ENCODE results near the gene EIF3I.

EIF3I gene

DNA sequence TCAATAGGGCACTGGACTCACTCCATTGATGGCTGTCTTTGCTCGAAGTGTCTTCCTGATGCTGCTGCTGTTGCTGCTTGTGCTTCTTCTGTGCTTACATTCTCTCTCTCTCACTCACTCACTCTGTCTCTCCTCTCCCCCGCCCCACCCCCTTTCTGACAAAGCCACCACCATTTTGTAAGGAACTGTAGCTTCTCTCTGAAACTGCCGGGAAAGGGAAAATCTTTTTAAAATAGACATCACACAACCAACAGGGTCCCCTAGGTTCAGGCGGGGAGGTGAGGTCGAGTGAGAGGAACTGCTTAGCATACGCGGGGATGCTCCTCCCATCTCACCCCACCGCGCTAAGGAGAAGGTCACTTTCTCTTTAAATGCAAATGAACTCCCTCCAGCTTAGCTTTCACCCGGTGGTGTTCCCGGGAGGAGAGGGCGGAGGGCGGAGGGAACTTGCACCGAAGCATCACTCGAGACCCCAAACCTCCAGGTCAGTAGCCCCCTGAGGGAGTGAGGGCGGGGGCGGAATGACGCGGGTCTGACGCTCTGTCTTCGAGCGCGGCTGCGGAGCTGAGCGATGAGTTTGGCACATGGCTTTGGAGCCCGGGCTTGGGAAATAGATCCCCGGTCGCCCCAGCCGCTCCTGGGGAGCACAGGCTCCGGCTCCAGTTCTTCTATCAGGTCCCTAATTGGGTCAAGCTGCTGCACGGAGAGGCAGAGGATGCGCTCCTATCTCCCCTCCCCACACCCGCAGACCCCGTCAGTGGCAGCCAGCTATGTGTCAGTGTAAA lies 21.8 kb upstream of the EIF3I start, which contains the start of gene CCDC28B (continued):
- TF ChIP-seq ZNF114 (tag by site-specific recombination; IDR thresholded peaks at IDR 0.05) = no peak
- TF ChIP-seq, protein P1, sequence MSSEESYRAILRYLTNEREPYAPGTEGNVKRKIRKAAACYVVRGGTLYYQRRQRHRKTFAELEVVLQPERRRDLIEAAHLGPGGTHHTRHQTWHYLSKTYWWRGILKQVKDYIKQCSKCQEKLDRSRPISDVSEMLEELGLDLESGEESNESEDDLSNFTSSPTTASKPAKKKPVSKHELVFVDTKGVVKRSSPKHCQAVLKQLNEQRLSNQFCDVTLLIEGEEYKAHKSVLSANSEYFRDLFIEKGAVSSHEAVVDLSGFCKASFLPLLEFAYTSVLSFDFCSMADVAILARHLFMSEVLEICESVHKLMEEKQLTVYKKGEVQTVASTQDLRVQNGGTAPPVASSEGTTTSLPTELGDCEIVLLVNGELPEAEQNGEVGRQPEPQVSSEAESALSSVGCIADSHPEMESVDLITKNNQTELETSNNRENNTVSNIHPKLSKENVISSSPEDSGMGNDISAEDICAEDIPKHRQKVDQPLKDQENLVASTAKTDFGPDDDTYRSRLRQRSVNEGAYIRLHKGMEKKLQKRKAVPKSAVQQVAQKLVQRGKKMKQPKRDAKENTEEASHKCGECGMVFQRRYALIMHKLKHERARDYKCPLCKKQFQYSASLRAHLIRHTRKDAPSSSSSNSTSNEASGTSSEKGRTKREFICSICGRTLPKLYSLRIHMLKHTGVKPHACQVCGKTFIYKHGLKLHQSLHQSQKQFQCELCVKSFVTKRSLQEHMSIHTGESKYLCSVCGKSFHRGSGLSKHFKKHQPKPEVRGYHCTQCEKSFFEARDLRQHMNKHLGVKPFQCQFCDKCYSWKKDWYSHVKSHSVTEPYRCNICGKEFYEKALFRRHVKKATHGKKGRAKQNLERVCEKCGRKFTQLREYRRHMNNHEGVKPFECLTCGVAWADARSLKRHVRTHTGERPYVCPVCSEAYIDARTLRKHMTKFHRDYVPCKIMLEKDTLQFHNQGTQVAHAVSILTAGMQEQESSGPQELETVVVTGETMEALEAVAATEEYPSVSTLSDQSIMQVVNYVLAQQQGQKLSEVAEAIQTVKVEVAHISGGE (tag by site-specific recombination; conservative IDR thresholded peaks at IDR 0.05; ENCODE audit: low read depth) = no peak
- no peak for TF ChIP-seq MYNN (tag by site-specific recombination; IDR thresholded peaks at IDR 0.05; ENCODE audit: borderline replicate concordance)
- no peak for TF ChIP-seq ZNF777 (tag by site-specific recombination; IDR thresholded peaks at IDR 0.05; ENCODE audit: borderline replicate concordance)
- TF ChIP-seq ZNF366 (tag by site-specific recombination; conservative IDR thresholded peaks at IDR 0.05) = peak; percentile 88
- peak; percentile 70 for TF ChIP-seq GLIS1 (tag by site-specific recombination; IDR thresholded peaks at IDR 0.05)
- no peak for TF ChIP-seq ZNF140 (tag by site-specific recombination; IDR thresholded peaks at IDR 0.05)
- TF ChIP-seq ZNF747 (tag by site-specific recombination; IDR thresholded peaks at IDR 0.05) = no peak
- no peak for TF ChIP-seq ZNF548 (tag by site-specific recombination; IDR thresholded peaks at IDR 0.05)
- no peak for TF ChIP-seq ZNF677 (tag by site-specific recombination; IDR thresholded peaks at IDR 0.05)
- TF ChIP-seq ZNF560 (tag by site-specific recombination; IDR thresholded peaks at IDR 0.05; ENCODE audit: borderline replicate concordance) = no peak
- TF ChIP-seq, protein P2, sequence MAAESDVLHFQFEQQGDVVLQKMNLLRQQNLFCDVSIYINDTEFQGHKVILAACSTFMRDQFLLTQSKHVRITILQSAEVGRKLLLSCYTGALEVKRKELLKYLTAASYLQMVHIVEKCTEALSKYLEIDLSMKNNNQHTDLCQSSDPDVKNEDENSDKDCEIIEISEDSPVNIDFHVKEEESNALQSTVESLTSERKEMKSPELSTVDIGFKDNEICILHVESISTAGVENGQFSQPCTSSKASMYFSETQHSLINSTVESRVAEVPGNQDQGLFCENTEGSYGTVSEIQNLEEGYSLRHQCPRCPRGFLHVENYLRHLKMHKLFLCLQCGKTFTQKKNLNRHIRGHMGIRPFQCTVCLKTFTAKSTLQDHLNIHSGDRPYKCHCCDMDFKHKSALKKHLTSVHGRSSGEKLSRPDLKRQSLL (tag by site-specific recombination; IDR thresholded peaks at IDR 0.05) = peak; percentile 53; the same call in 1 of the 2 replicates
- no peak for TF ChIP-seq ZNF175 (tag by site-specific recombination; IDR thresholded peaks at IDR 0.05)
- peak; percentile 78; the same call in 1 of the 2 replicates for TF ChIP-seq ZBTB20 (tag by site-specific recombination; IDR thresholded peaks at IDR 0.05)
- no peak for TF ChIP-seq ZNF169 (tag by site-specific recombination; IDR thresholded peaks at IDR 0.05)
- peak; percentile 48; the same call in 1 of the 2 replicates for TF ChIP-seq ZBTB21 (tag by site-specific recombination; IDR thresholded peaks at IDR 0.05)
- 0 out of 2 replicates have a peak, but pooled peaks have one; percentile 28 for TF ChIP-seq IKZF3 (tag by site-specific recombination; IDR thresholded peaks at IDR 0.05)
- TF ChIP-seq ZNF426 (tag by site-specific recombination; IDR thresholded peaks at IDR 0.05) = no peak
- no peak for TF ChIP-seq ZSCAN30 (tag by site-specific recombination; IDR thresholded peaks at IDR 0.05)
- TF ChIP-seq ZFP37 (tag by site-specific recombination; IDR thresholded peaks at IDR 0.05) = no peak
- no peak for TF ChIP-seq ZIC2 (tag by site-specific recombination; IDR thresholded peaks at IDR 0.05)
- TF ChIP-seq, protein P3, sequence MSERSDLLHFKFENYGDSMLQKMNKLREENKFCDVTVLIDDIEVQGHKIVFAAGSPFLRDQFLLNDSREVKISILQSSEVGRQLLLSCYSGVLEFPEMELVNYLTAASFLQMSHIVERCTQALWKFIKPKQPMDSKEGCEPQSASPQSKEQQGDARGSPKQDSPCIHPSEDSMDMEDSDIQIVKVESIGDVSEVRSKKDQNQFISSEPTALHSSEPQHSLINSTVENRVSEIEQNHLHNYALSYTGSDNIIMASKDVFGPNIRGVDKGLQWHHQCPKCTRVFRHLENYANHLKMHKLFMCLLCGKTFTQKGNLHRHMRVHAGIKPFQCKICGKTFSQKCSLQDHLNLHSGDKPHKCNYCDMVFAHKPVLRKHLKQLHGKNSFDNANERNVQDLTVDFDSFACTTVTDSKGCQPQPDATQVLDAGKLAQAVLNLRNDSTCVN (tag by site-specific recombination; optimal IDR thresholded peaks at IDR 0.05) = peak; percentile 22
- TF ChIP-seq ZNF133 (tag by site-specific recombination; IDR thresholded peaks at IDR 0.05) = no peak
- no peak for TF ChIP-seq ZNF394 (tag by site-specific recombination; IDR thresholded peaks at IDR 0.05; ENCODE audit: borderline replicate concordance)
- peak; percentile 56 for TF ChIP-seq ZBTB48 (tag by site-specific recombination; IDR thresholded peaks at IDR 0.05)
- no peak for TF ChIP-seq ZNF791 (tag by site-specific recombination; IDR thresholded peaks at IDR 0.05)
- TF ChIP-seq, protein P4, sequence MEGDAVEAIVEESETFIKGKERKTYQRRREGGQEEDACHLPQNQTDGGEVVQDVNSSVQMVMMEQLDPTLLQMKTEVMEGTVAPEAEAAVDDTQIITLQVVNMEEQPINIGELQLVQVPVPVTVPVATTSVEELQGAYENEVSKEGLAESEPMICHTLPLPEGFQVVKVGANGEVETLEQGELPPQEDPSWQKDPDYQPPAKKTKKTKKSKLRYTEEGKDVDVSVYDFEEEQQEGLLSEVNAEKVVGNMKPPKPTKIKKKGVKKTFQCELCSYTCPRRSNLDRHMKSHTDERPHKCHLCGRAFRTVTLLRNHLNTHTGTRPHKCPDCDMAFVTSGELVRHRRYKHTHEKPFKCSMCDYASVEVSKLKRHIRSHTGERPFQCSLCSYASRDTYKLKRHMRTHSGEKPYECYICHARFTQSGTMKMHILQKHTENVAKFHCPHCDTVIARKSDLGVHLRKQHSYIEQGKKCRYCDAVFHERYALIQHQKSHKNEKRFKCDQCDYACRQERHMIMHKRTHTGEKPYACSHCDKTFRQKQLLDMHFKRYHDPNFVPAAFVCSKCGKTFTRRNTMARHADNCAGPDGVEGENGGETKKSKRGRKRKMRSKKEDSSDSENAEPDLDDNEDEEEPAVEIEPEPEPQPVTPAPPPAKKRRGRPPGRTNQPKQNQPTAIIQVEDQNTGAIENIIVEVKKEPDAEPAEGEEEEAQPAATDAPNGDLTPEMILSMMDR (tag by site-specific recombination; IDR thresholded peaks at IDR 0.05) = no peak
- no peak for TF ChIP-seq YY2 (tag by site-specific recombination; IDR thresholded peaks at IDR 0.05)
- TF ChIP-seq, protein P5, sequence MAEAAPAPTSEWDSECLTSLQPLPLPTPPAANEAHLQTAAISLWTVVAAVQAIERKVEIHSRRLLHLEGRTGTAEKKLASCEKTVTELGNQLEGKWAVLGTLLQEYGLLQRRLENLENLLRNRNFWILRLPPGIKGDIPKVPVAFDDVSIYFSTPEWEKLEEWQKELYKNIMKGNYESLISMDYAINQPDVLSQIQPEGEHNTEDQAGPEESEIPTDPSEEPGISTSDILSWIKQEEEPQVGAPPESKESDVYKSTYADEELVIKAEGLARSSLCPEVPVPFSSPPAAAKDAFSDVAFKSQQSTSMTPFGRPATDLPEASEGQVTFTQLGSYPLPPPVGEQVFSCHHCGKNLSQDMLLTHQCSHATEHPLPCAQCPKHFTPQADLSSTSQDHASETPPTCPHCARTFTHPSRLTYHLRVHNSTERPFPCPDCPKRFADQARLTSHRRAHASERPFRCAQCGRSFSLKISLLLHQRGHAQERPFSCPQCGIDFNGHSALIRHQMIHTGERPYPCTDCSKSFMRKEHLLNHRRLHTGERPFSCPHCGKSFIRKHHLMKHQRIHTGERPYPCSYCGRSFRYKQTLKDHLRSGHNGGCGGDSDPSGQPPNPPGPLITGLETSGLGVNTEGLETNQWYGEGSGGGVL (tag by site-specific recombination; IDR thresholded peaks at IDR 0.05) = no peak
- TF ChIP-seq ZSCAN16 (tag by site-specific recombination; IDR thresholded peaks at IDR 0.05) = no peak

Data from HEK293 (cell line).